HT-29 (cell line): ENCODE data around the gene CANT1. TPM values are rescaled to one million over a fixed set of nuclear protein-coding genes. Genes with fewer than 3 reads are reported as not detected.
"Not testable (repeated sequence)": the region's sequence is repeated elsewhere in the genome, so short reads cannot be mapped to it uniquely, and the experiment has no call there.

Experiments
- DNase-seq: peaks from one replicate; pipeline ENCODE4 v3.0.0-alpha.2; 2015; ENCODE audit warnings: low spot score
- total RNA-seq: library from RNA; depleted of rRNA; stranded (reverse); fragments of >200 nt; shearing (Covaris generic); gene quantifications from 2 replicates; pipeline ENCODE4 v1.2.3, GENCODE V29; 2014

Gene CANT1
- total RNA-seq, 1 experiment from 2014 or later, result 89.2 TPM

- DNase-seq, result no peak
These were observed 33.8 kb upstream of the CANT1 start for GRCh38 chr17:79043191-79043930.

DNA sequence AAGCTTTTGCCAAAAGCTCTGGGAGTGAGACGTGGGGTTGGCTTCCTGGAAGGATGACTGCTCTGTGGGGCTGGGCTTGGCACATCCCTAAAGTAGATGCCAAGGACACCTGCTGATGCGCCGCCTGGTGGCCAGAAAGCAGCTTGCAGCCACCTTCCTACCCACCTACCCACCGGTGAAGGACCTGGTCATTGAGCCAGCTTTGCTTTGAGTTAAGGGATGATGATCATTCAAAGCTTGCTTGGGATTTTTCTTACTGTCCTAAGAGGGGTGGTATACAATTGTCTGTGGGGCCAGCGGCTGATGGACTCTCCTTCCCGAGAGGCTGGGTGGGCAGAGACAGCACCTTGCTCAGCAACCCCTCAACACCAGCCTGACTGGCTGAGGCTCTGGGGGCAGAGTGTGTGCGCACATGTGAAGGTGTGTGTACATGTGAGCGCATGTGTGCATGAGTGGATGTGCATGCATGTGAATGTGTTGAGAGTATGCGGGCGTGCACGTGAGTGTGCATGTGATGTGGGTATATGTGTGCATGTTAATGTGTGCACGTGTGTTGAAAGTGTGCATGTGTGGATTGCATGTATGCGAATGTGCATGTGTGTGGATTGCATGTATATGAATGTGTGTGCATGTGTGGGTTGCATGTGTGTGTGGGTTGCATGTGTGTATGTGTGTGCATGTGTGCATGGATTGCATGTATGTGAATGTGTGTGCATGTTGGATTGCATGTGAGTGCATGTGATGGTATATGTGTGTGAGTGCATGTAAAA, 33.0 kb upstream of the CANT1 start:
- peak; percentile 86 for DNase-seq

- DNase-seq, result no peak
These were observed 32.3 kb upstream of the CANT1 start for GRCh38 chr17:79041723-79042420.

DNA sequence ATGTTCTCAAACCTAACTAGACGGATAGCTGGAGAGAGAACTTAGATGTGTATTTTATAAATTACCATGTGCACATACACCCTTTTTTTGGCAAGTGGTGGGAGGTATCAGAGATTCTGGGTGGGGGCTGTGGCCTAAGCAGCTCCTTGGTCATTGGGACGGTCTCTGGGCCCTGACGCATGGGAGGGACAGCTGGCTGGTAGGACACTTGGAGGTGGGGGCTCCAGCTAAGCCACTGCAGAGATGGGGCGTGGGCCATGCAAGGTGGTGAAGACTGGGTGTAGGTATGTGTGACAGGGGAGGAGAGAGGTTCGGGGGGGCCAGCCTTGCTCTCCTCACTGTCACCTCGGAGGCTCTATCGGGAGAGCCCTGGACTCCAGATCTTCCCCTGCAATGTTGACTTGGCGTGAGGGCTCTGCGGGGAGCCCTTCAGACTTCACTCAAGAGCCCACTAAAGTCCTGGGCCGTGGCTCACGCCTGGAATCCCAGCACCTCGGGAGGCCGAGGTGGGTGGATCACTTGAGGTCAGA, 31.5 kb upstream of the CANT1 start:
- no peak for DNase-seq

- no peak for DNase-seq
These were observed 30.3 kb upstream of the CANT1 start for GRCh38 chr17:79039886-79040285.

DNA sequence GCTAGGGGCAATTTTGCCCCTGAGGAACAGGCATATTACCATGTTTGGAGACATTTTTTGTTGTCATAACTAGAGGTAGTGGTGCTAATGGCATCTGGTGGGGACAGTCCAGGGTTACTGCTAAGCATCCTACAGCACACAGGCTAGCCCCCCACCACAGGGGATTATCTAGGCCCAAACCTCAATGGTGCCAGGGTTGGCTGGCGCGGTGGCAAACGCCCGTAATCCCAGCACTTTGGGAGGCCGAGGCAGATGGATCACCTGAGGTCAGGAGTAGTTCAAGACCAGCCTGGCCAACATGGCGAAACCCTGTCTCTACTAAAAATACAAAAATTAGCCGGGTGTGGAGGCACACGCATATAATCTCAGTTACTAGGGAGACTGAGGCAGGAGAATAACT, 29.6 kb upstream of the CANT1 start:
- DNase-seq, result no peak

GRCh38 chr17:79038545-79039135, 29.1 kb upstream of the CANT1 start:
- DNase-seq, result no peak

- DNase-seq, result peak; percentile 45
These were observed 27.0 kb upstream of the CANT1 start for GRCh38 chr17:79036596-79036995.

- DNase-seq, result no peak
These were observed 26.6 kb upstream of the CANT1 start for GRCh38 chr17:79036181-79036580.

GRCh38 chr17:79035686-79036085, 26.1 kb upstream of the CANT1 start:
- DNase-seq, result no peak

GRCh38 chr17:79034931-79035485, 25.4 kb upstream of the CANT1 start:
- no peak for DNase-seq

DNA sequence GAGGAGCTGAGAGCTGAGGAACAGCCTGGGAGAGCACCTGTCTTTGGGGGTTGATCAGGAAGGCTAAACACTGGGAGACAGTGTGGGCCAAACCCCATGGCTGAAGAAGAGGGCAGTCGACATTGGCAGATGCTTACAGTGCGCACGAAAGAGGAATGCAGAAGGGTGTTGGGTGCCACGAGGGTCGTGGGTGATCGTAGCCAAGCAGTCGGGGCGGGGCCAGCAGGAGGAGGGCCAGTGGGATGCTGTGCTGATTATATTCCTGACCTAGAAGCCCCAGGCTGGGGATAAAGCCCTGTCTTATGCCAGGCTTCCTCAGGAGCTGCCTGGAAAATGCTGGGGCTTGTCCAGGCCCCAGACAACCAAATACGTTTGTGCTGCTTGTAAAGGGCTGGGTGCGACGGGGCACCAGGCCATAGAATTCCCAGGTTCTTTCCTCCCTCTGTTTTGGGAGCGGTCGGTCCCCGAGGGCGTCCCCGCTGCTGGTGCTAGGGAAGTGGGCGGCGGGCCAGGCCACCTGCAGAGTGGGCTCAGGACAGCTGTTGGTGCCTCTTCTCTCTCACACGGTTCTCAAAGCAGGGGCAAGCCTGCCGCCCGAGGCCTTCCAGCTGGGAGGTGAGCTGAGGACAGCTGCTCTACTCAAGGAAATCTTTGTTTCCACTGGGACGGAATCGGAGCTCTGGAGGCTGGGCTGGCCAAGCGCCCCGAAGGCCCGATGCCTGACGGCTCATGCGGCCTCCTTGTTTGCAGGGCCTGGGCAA, 24.4 kb upstream of the CANT1 start:
- no peak for DNase-seq

DNA sequence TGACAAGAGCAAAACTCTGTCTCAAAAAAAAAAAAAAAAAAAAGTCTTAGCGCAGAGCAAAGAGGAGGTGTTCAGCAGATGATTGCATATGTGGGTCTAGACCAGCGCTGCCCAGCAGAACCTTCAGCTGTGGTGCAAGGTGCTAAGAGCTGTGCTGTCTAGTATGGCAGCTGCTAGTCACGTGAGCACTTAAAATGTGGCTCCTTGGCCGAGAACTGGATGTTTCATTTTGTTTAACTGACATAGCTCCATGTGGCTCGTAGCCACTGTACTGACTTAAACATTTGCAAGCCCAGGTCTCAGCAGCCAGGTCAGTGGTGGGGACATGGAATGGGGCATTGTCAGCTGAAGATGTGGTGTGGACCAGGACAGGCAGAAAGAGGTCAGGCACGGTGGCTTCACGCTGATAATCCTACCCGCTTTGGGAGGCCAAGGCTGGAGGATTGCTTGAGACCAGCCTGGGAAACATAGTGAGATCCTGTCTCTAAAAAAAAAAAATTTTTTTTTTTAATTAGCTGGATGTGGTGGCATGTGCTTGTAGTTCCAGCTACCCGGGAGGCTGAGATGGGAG, 23.6 kb upstream of the CANT1 start:
- DNase-seq, result no peak

GRCh38 chr17:79031996-79032875, 22.7 kb upstream of the CANT1 start:
- no peak for DNase-seq

DNA sequence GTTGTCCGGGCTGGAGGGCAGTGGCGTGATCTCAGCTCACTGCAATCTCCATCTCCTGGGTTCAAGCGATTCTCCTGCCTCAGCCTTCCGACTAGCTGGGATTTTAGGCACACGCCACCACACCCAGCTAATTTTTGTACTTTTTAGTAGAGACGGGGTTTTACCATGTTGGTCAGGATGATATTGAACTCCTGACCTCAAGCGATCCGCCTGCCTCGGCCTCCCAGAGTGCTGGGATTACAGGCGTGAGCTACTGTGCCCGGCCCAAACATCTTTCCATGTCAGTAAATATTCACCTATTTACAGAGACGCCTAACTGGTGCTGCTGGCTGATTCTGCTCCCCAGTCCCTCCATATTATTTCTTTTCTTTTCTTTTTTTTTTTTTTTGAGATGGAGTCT, 21.1 kb upstream of the CANT1 start:
- not testable (repeated sequence) for DNase-seq

DNA sequence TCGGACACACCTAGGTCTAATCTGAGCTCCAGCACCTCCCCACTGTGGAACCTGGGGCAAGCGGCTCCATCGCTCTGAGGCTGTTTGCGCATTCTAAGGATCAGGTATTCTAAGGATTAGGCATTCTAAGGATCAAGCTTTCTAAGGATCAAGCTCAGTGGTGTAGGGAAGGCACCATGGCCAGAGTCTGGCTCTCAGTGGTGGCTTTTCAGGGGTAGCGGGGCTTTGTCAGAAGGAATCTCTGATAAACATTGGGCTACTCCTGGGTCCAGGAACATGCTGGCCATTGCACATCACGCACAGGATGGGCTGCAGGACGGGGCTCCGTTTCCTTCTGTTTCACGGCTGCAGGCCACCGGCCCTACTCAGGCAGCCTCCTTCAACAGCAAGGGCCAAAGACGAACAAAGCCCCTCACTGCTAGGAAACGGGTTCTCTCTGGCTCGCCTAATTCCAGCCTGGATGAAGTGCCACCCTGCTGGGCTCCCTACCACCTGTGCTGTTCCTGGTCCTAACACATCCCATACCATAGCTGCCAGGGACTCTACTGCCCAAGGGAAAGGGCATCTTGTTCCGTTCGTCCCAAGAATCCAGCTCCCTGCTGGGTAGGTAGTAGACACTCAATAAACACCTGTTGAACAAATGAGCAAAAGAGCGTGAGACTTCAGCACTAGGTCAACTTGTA, 19.9 kb upstream of the CANT1 start:
- no peak for DNase-seq

GRCh38 chr17:79028496-79029326, 19.1 kb upstream of the CANT1 start:
- DNase-seq, result peak; percentile 22
